Measurements from ENCODE around the gene ZNF296. TPM values are rescaled to one million over a fixed set of nuclear protein-coding genes. Genes with fewer than 3 reads are reported as not detected.

Gene ZNF296
- total and polyA plus RNA-seq, 2 experiments from 2014 or later: 13.4 to 16.5 TPM

DNA sequence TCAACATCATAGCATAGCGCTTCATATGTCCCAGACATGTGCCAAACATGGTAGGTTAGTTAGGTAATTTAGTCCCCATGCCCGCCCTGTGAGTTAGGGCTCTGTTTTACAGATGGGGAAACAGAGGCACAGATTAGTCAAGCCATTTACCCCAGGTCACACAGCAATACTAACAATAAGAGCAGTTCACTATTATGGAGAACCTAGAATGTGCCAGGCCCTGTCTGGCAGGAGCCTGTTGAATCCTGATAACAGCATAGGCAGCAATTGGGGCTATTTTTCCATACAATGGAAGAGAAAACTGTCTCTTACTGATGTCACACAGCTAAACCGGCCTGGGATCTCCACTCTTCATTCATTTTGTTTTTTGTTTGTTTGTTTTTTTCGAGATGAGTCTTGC is 10.2 kb upstream of the ZNF296 start:
- ATAC-seq (no peak), DNase-seq (ENCODE audit: low spot score) (no peak)
- Mint-ChIP-seq H3K4me3 (no peak overlapping the region), H3K36me3 (ENCODE audit: low read depth) (peaks cover 56% of the 10 kb centered on the region), H3K27me3 (ENCODE audit: insufficient read depth, low read depth, poor library complexity) (peaks cover 12% of the 10 kb centered on the region), H3K9me3 (peaks cover 2% of the 10 kb centered on the region; the same call in 1 of the 3 replicates), H3K4me1 (peaks cover 27% of the 10 kb centered on the region), H3K27ac (0 out of 2 replicates have a peak overlapping the region, but pooled peaks have one; percentile 56)
- Histone ChIP-seq H4K20me1 (replicated peaks; ENCODE audit: insufficient read depth) (peaks cover 14% of the 10 kb centered on the region; the same call in 1 of the 2 replicates), H3K36me3 (ENCODE audit: insufficient read depth) (no peaks in the 10 kb centered on the region; the same call in 1 of the 2 replicates), H3K9me2 (ENCODE audit: insufficient read depth) (no peaks in the 10 kb centered on the region), H3K4me3 (no peak overlapping the region), H2AFZ (no peak overlapping the region), H3F3A (replicated peaks; ENCODE audit: low read depth) (peaks cover 18% of the 10 kb centered on the region), H3K79me2 (replicated peaks; ENCODE audit: insufficient read depth) (peaks cover 61% of the 10 kb centered on the region), H3K27ac (ENCODE audit: low read depth) (no peak overlapping the region), H3K4me2 (no peak overlapping the region), H3K4me1 (ENCODE audit: insufficient read depth) (peaks cover 18% of the 10 kb centered on the region), H3K27me3 (ENCODE audit: insufficient read depth) (no peaks in the 10 kb centered on the region)
- TF ChIP-seq POLR2AphosphoS5 (IDR thresholded peaks at IDR 0.05; ENCODE audit: low read depth) (no peak), EZH2 (IDR thresholded peaks at IDR 0.05; ENCODE audit: low read depth, unreplicated experiment) (no peak), JUNB (IDR thresholded peaks at IDR 0.05; ENCODE audit: unreplicated experiment) (no peak), NANOG (IDR thresholded peaks at IDR 0.05; ENCODE audit: borderline replicate concordance) (no peak), ZNF331 (CRISPR knock-in tag; IDR thresholded peaks at IDR 0.05; ENCODE audit: low read depth) (no peak), EZH2phosphoT487 (IDR thresholded peaks at IDR 0.05; ENCODE audit: unreplicated experiment) (no peak), STAT1 (IDR thresholded peaks at IDR 0.05; ENCODE audit: unreplicated experiment) (no peak), CREB1 (CRISPR knock-in tag; IDR thresholded peaks at IDR 0.05; ENCODE audit: low read depth) (no peak)
- TF ChIP-seq, protein P1, sequence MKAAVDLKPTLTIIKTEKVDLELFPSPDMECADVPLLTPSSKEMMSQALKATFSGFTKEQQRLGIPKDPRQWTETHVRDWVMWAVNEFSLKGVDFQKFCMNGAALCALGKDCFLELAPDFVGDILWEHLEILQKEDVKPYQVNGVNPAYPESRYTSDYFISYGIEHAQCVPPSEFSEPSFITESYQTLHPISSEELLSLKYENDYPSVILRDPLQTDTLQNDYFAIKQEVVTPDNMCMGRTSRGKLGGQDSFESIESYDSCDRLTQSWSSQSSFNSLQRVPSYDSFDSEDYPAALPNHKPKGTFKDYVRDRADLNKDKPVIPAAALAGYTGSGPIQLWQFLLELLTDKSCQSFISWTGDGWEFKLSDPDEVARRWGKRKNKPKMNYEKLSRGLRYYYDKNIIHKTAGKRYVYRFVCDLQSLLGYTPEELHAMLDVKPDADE (IDR thresholded peaks at IDR 0.05): no peak
- TF ChIP-seq, protein P2, sequence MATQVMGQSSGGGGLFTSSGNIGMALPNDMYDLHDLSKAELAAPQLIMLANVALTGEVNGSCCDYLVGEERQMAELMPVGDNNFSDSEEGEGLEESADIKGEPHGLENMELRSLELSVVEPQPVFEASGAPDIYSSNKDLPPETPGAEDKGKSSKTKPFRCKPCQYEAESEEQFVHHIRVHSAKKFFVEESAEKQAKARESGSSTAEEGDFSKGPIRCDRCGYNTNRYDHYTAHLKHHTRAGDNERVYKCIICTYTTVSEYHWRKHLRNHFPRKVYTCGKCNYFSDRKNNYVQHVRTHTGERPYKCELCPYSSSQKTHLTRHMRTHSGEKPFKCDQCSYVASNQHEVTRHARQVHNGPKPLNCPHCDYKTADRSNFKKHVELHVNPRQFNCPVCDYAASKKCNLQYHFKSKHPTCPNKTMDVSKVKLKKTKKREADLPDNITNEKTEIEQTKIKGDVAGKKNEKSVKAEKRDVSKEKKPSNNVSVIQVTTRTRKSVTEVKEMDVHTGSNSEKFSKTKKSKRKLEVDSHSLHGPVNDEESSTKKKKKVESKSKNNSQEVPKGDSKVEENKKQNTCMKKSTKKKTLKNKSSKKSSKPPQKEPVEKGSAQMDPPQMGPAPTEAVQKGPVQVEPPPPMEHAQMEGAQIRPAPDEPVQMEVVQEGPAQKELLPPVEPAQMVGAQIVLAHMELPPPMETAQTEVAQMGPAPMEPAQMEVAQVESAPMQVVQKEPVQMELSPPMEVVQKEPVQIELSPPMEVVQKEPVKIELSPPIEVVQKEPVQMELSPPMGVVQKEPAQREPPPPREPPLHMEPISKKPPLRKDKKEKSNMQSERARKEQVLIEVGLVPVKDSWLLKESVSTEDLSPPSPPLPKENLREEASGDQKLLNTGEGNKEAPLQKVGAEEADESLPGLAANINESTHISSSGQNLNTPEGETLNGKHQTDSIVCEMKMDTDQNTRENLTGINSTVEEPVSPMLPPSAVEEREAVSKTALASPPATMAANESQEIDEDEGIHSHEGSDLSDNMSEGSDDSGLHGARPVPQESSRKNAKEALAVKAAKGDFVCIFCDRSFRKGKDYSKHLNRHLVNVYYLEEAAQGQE (IDR thresholded peaks at IDR 0.05; ENCODE audit: unreplicated experiment): no peak
- TF ChIP-seq, protein P3, sequence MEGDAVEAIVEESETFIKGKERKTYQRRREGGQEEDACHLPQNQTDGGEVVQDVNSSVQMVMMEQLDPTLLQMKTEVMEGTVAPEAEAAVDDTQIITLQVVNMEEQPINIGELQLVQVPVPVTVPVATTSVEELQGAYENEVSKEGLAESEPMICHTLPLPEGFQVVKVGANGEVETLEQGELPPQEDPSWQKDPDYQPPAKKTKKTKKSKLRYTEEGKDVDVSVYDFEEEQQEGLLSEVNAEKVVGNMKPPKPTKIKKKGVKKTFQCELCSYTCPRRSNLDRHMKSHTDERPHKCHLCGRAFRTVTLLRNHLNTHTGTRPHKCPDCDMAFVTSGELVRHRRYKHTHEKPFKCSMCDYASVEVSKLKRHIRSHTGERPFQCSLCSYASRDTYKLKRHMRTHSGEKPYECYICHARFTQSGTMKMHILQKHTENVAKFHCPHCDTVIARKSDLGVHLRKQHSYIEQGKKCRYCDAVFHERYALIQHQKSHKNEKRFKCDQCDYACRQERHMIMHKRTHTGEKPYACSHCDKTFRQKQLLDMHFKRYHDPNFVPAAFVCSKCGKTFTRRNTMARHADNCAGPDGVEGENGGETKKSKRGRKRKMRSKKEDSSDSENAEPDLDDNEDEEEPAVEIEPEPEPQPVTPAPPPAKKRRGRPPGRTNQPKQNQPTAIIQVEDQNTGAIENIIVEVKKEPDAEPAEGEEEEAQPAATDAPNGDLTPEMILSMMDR (conservative IDR thresholded peaks at IDR 0.05; ENCODE audit: low read depth in 2 of 2): no peak

Data from GM23338 (cell line).